ENCODE results near the gene TTC7B.

GRCh38 chr14:90499908-90500664 lies 316.1 kb downstream of the TTC7B start:
- TF ChIP-seq CTCF (optimal IDR thresholded peaks at IDR 0.05 in 1 of 3, IDR thresholded peaks at IDR 0.05 in 1 of 3, conservative IDR thresholded peaks at IDR 0.05 in 1 of 3; ENCODE audit: extremely low read depth in 1 of 3, insufficient read depth in 2 of 3, low read length in 3 of 3) (no peak), EZH2 (IDR thresholded peaks at IDR 0.05; ENCODE audit: low read length) (no peak)

All from keratinocyte (primary cell).